ENCODE measurements around the gene CDC42BPG.
A peak's percentile ranks its signal among the peaks of the same experiment; 100 is the strongest.

CDC42BPG gene

GRCh38 chr11:64787526-64788320, 56.7 kb downstream of the CDC42BPG start:
- peak; percentile 8 for FAIRE-seq

- no peak for FAIRE-seq
Observed at GRCh38 chr11:64786308-64786707, 58.1 kb downstream of the CDC42BPG start.

GRCh38 chr11:64784813-64785581, 59.5 kb downstream of the CDC42BPG start:
- FAIRE-seq = no peak

GRCh38 chr11:64778473-64779298, 65.8 kb downstream of the CDC42BPG start, which contains the start of gene SF1:
Gene SF1 (minus strand): TSS chr11:64778542. CDS start chr11:64778392, 150 bp downstream.
- peak; percentile 99 for FAIRE-seq

- FAIRE-seq = no peak
Observed at GRCh38 chr11:64778223-64778472, 66.3 kb downstream of the CDC42BPG start.

GRCh38 chr11:64777449-64778222, 66.8 kb downstream of the CDC42BPG start:
- no peak for FAIRE-seq

- no peak for FAIRE-seq
Observed at GRCh38 chr11:64776875-64777274, 67.6 kb downstream of the CDC42BPG start.

- no peak for FAIRE-seq
Observed at GRCh38 chr11:64776425-64776824, 68.0 kb downstream of the CDC42BPG start.

GRCh38 chr11:64774144-64774543, 70.3 kb downstream of the CDC42BPG start:
- FAIRE-seq = no peak

All from G401.6 (cell line).